H1 (cell line): ENCODE data around the gene ZDHHC5. TPM values are rescaled to one million over a fixed set of nuclear protein-coding genes. Genes with fewer than 3 reads are reported as not detected.

Experiments used
- CTCF ChIA-PET: fragments of 300-600 bp; sonication (Branson Sonifier 250); formaldehyde crosslinking; loops from one replicate; lab custom pipeline; 2021; ENCODE audit not compliant: partially characterized antibody; lab: Charles Lee
- POLR2A ChIA-PET: fragments of 300-600 bp; sonication (Branson Sonifier 250); formaldehyde crosslinking; loops from one replicate; lab custom pipeline; 2021; ENCODE audit warnings: inconsistent platforms; ENCODE audit not compliant: partially characterized antibody; lab: Charles Lee
- DNase-seq, 2 experiments: peaks; one replicate each; pipeline versions ENCODE4 v3.0.0 to v3.0.0-alpha.2; 2010 to 2022; ENCODE audit warnings: low spot score in 2 of 2, low read depth in 1 of 2, mixed read lengths in 1 of 2
- FAIRE-seq: peaks from 2 replicates; lab custom pipeline; 2011; peaks lifted over from hg19 to GRCh38; lab: Jason Lieb, UNC
- H2AFZ ChIP-seq: 2 replicates; pipeline ENCODE4 v1.8.1; 2012; ENCODE audit warnings: low read length, inconsistent platforms
- H2AK5ac ChIP-seq: 2 replicates; pipeline ENCODE4 v1.6.1; 2013; ENCODE audit warnings: low read depth, low read length
- H2BK120ac ChIP-seq: replicated peaks from 2 replicates; pipeline ENCODE3; 2013; ENCODE audit warnings: low read depth, low read length, inconsistent platforms
- H2BK12ac ChIP-seq: 2 replicates; pipeline ENCODE4 v1.6.1; 2013; ENCODE audit warnings: low read depth, low read length
- H2BK15ac ChIP-seq: 2 replicates; pipeline ENCODE4 v1.6.1; 2013; ENCODE audit warnings: low read length
- H2BK20ac ChIP-seq: 2 replicates; pipeline ENCODE4 v1.6.1; 2013; ENCODE audit warnings: low read length
- H2BK5ac ChIP-seq: 2 replicates; pipeline ENCODE4 v1.6.1; 2013; ENCODE audit warnings: low read depth, low read length
- H3K14ac ChIP-seq: 2 replicates; pipeline ENCODE4 v1.6.1; 2013; ENCODE audit warnings: inconsistent platforms; ENCODE audit not compliant: insufficient read length
- H3K18ac ChIP-seq: 2 replicates; pipeline ENCODE4 v1.6.1; 2013; ENCODE audit warnings: low read length; ENCODE audit errors: extremely low read depth
- H3K23ac ChIP-seq: 2 replicates; pipeline ENCODE4 v1.6.1; 2013; ENCODE audit warnings: inconsistent platforms; ENCODE audit not compliant: insufficient read length
- H3K23me2 ChIP-seq: 2 replicates; pipeline ENCODE4 v1.6.1; 2013; ENCODE audit warnings: low read depth, low read length
- H3K27ac ChIP-seq: 2 replicates; pipeline ENCODE4 v1.6.1; 2011; ENCODE audit warnings: low read depth, low read length, inconsistent platforms
- H3K27me3 ChIP-seq, 4 experiments: replicated peaks in 1 of 4; 1 replicate in 1 of 4; 2 replicates in 3 of 4; pipeline versions ENCODE4 v1.6.1 to v1.8.1; 2011 to 2013; ENCODE audit warnings: low read length in 3 of 4, mild to moderate bottlenecking in 3 of 4, inconsistent platforms in 2 of 4, mixed read lengths in 2 of 4, moderate library complexity in 1 of 4; ENCODE audit not compliant: control insufficient read depth in 3 of 4, insufficient read depth in 3 of 4; ENCODE audit errors: extremely low read depth in 1 of 4
- H3K36me3 ChIP-seq, 4 experiments: 2 replicates each; pipeline versions ENCODE4 v1.6.1 to v1.8.1; 2011 to 2013; ENCODE audit warnings: mild to moderate bottlenecking in 4 of 4, low read length in 3 of 4, moderate library complexity in 2 of 4, control low read depth in 1 of 4, inconsistent platforms in 1 of 4; ENCODE audit not compliant: insufficient read depth in 4 of 4, control insufficient read depth in 2 of 4
- H3K4ac ChIP-seq: replicated peaks from 2 replicates; pipeline ENCODE3; 2013; ENCODE audit warnings: low read length, low read depth, mixed read lengths, inconsistent platforms; ENCODE audit not compliant: insufficient read length
- H3K4me1 ChIP-seq, 4 experiments: replicated peaks in 1 of 4; 1 replicate in 1 of 4; 2 replicates in 3 of 4; pipeline versions ENCODE4 v1.6.1 to v1.8.1; 2011 to 2013; ENCODE audit warnings: low read length in 3 of 4, inconsistent platforms in 2 of 4, mixed read lengths in 1 of 4; ENCODE audit not compliant: insufficient read depth in 4 of 4, control insufficient read depth in 3 of 4
- H3K4me2 ChIP-seq, 2 experiments: 2 replicates each; pipeline versions ENCODE4 v1.6.1 to v1.8.1; 2011 to 2013; ENCODE audit warnings: low read depth in 2 of 2, low read length in 2 of 2, control low read depth in 1 of 2, inconsistent platforms in 1 of 2, mild to moderate bottlenecking in 1 of 2; ENCODE audit not compliant: insufficient read depth in 1 of 2
- H3K4me3 ChIP-seq, 4 experiments: fragments of 200-600, 300-600 bp in 1 of 4; sonication (generic), shearing (Covaris generic), sonication (Bioruptor Twin) in 1 of 4; 2 replicates each; pipeline versions ENCODE4 v1.5.1 to v1.8.1; 2011 to 2016; ENCODE audit warnings: low read length in 4 of 4, low read depth in 3 of 4, control low read depth in 2 of 4, inconsistent platforms in 2 of 4, mild to moderate bottlenecking in 2 of 4, mixed read lengths in 1 of 4, moderate library complexity in 1 of 4; ENCODE audit not compliant: insufficient read depth in 2 of 4; ENCODE audit errors: extremely low read depth in 1 of 4
- H3K56ac ChIP-seq: replicated peaks from 2 replicates; pipeline ENCODE3; 2013; ENCODE audit warnings: low read depth, mild to moderate bottlenecking, mixed read lengths, low read length, inconsistent platforms; ENCODE audit not compliant: insufficient read length
- H3K79me1 ChIP-seq: 2 replicates; pipeline ENCODE4 v1.6.1; 2013; ENCODE audit warnings: low read depth, low read length, control low read depth
- H3K79me2 ChIP-seq, 2 experiments: 2 replicates each; pipeline versions ENCODE4 v1.6.1 to v1.8.1; 2012 to 2013; ENCODE audit warnings: low read length in 2 of 2, mild to moderate bottlenecking in 2 of 2, inconsistent platforms in 1 of 2; ENCODE audit not compliant: insufficient read depth in 2 of 2, control insufficient read depth in 1 of 2
- H3K9ac ChIP-seq, 4 experiments: replicated peaks in 1 of 4; 1 replicate in 1 of 4; 2 replicates in 3 of 4; pipeline versions ENCODE4 v1.6.1 to v1.8.1; 2011 to 2013; ENCODE audit warnings: low read depth in 3 of 4, low read length in 3 of 4, control low read depth in 2 of 4, mild to moderate bottlenecking in 2 of 4, moderate library complexity in 2 of 4, inconsistent platforms in 1 of 4; ENCODE audit errors: extremely low read depth in 1 of 4
- H3K9me3 ChIP-seq, 2 experiments: 2 replicates each; pipeline versions ENCODE4 v1.6.1 to v1.8.1; 2012 to 2013; ENCODE audit warnings: mild to moderate bottlenecking in 2 of 2, moderate library complexity in 2 of 2, control low read depth in 1 of 2, inconsistent platforms in 1 of 2, low read depth in 1 of 2, low read length in 1 of 2, mixed read lengths in 1 of 2; ENCODE audit not compliant: insufficient read depth in 2 of 2
- H4K20me1 ChIP-seq, 2 experiments: replicated peaks in 1 of 2; 2 replicates each; pipeline versions ENCODE3 to v1.8.1; 2011 to 2013; ENCODE audit warnings: inconsistent platforms in 2 of 2, low read length in 2 of 2, mild to moderate bottlenecking in 1 of 2; ENCODE audit not compliant: insufficient read depth in 2 of 2, control insufficient read depth in 1 of 2
- H4K5ac ChIP-seq: 2 replicates; pipeline ENCODE4 v1.6.1; 2013; ENCODE audit warnings: low read length, low read depth, mixed read lengths, inconsistent platforms; ENCODE audit not compliant: insufficient read length
- H4K8ac ChIP-seq: 2 replicates; pipeline ENCODE4 v1.8.0; 2013; ENCODE audit warnings: mild to moderate bottlenecking, moderate library complexity, low read length, inconsistent platforms; ENCODE audit not compliant: insufficient read depth; ENCODE audit errors: extremely low read depth
- H4K91ac ChIP-seq: replicated peaks from 2 replicates; pipeline ENCODE3; 2013; ENCODE audit warnings: low read length, mixed read lengths, inconsistent platforms; ENCODE audit not compliant: insufficient read length
- CHD1 ChIP-seq: IDR thresholded peaks from 2 replicates; pipeline ENCODE4 v1.6.1; 2012; ENCODE audit warnings: low read depth, low read length, improper control_type of control experiment
- CHD2 ChIP-seq: IDR thresholded peaks from 2 replicates; pipeline ENCODE4 v1.6.1; 2012; ENCODE audit warnings: low read length, improper control_type of control experiment
- RAD21 ChIP-seq, 2 experiments: IDR thresholded peaks in 1 of 2; conservative IDR thresholded peaks in 1 of 2; 2 replicates each; pipeline ENCODE4 v1.6.1; 2011; ENCODE audit warnings: low read depth in 2 of 2, low read length in 2 of 2, improper control_type of control experiment in 1 of 2, inconsistent platforms in 1 of 2, mild to moderate bottlenecking in 1 of 2, moderate library complexity in 1 of 2
- RNF2 ChIP-seq: fragments of 200-900, 300-1000 bp; sonication (generic); IDR thresholded peaks from 2 replicates; pipeline ENCODE4 v1.7.1; 2016; ENCODE audit warnings: borderline replicate concordance, low read depth, mild to moderate bottlenecking, antibody characterized with exemption, low read length; ENCODE audit not compliant: poor library complexity, severe bottlenecking; ENCODE audit errors: missing control alignments
- WGBS, 2 experiments: shearing (Covaris generic) in 1 of 2; methylation state at CpG; one replicate each; pipeline versions ENCODE4 v1.1.6 to v1.1.7; 2013 to 2015; ENCODE audit warnings: low lambda C conversion rate in 2 of 2, mixed read lengths in 2 of 2, inconsistent platforms in 1 of 2, low coverage in 1 of 2, missing lambda C conversion rate in 1 of 2; ENCODE audit not compliant: insufficient replicate concordance in 2 of 2, insufficient coverage in 1 of 2, insufficient read length in 1 of 2; ENCODE audit errors: extremely low coverage in 1 of 2, missing lambda C conversion rate in 1 of 2; 5-methylcytosine and 5-hydroxymethylcytosine counted together
- polyA plus RNA-seq, 7 experiments: library from polyadenylated mRNA; depleted of rRNA in 3 of 7; stranded (reverse) in 5 of 7; unstranded in 2 of 7; fragments of >200 nt in 5 of 7; fragments of 200-250 nt in 2 of 7; gene quantifications; 1 replicate in 5 of 7; 2 replicates in 1 of 7; 4 replicates in 1 of 7; pipeline versions ENCODE4 v1.2.1 to v1.2.3, GENCODE V29; 2011 to 2013; ENCODE audit warnings: missing spikeins in 2 of 7, mixed read lengths in 2 of 7
- total RNA-seq: library from RNA; stranded (reverse); fragmentation: NEBNext Ultra II Directional; extraction: Animal tissue kit (Norgen Biotek cat#: 25700); gene quantifications from 2 replicates; pipeline ENCODE4 v1.2.1, GENCODE V29; 2021
- TF ChIP-seq, protein P1 (sequence below), 3 experiments: IDR thresholded peaks; 1 replicate in 2 of 3; 2 replicates in 1 of 3; pipeline versions ENCODE4 v1.5.1 to v1.6.1; 2011; ENCODE audit warnings: low read length in 3 of 3, mild to moderate bottlenecking in 3 of 3, inconsistent platforms in 2 of 3, low read depth in 1 of 3, moderate library complexity in 1 of 3; ENCODE audit not compliant: insufficient read depth in 1 of 3; ENCODE audit errors: control extremely low read depth in 1 of 3

The ZDHHC5 gene
- total and polyA plus RNA-seq, 2 of the 8 experiments (the other 6 are each of a cell fraction or from before 2014, with no cell fraction given) = 40.0 to 56.3 TPM

DNA sequence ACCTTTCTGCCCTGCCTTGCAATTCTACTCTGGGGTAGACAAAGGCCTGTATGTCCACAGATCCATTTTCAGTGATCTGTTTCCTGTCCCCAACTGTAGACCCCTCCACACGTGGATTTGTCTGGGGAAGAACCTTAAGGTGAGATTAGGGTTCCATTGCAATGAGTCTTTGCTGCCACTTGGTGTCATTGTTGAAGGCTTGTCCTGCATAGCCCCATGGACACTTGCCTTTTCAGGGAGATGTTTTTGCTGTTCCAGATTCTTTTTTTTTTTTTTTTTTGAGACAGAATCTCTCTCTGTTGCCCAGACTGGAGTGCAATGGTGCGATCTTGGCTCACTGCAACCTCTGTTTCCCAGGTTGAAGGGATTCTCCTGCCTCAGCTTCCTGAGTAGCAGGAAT, 48.6 kb upstream of the ZDHHC5 start:
- Histone ChIP-seq H2BK5ac (no peak overlapping the region), H3K9ac (no peak overlapping the region), H2BK15ac (no peak overlapping the region), H2BK20ac (no peak overlapping the region), H2AK5ac (no peak overlapping the region), H3K36me3 (peaks cover 0 to 11% (median 2%) of the 10 kb centered on the region in 4 experiments; a peak in 3 of 8 replicates), H4K20me1 (no peaks in the 10 kb centered on the region), H3K14ac (no peak overlapping the region), H3K4me2 (no peak overlapping the region), H3K27ac (no peak overlapping the region), H3K9me3 (peaks cover 5 to 10% of the 10 kb centered on the region in 2 experiments; a peak in 3 of 4 replicates), H2BK120ac (no peak overlapping the region), H3K4me1 (no peaks in the 10 kb centered on the region), H2AFZ (no peak overlapping the region), H4K5ac (no peak overlapping the region), H3K79me1 (no peaks in the 10 kb centered on the region), H3K18ac (no peak overlapping the region), H3K79me2 (no peaks in the 10 kb centered on the region), H4K91ac (no peak overlapping the region), H3K23ac (no peak overlapping the region), H2BK12ac (no peak overlapping the region), H3K27me3 (no peaks in the 10 kb centered on the region), H3K23me2 (no peaks in the 10 kb centered on the region; the same call in 1 of the 2 replicates), H3K56ac (no peak overlapping the region), H3K4me3 (no peak overlapping the region), H3K4ac (no peak overlapping the region), H4K8ac (no peak overlapping the region)
- peak; percentile 84 for FAIRE-seq
- TF ChIP-seq CHD2 (no peak), CHD1 (no peak), RAD21 (IDR thresholded peaks at IDR 0.05 in 1 of 2, conservative IDR thresholded peaks at IDR 0.05 in 1 of 2; ENCODE audit: low read depth in 2 of 2, low read length in 2 of 2) (peak; percentile 38 to 61), RNF2 (no peak)
- TF ChIP-seq, protein P1, sequence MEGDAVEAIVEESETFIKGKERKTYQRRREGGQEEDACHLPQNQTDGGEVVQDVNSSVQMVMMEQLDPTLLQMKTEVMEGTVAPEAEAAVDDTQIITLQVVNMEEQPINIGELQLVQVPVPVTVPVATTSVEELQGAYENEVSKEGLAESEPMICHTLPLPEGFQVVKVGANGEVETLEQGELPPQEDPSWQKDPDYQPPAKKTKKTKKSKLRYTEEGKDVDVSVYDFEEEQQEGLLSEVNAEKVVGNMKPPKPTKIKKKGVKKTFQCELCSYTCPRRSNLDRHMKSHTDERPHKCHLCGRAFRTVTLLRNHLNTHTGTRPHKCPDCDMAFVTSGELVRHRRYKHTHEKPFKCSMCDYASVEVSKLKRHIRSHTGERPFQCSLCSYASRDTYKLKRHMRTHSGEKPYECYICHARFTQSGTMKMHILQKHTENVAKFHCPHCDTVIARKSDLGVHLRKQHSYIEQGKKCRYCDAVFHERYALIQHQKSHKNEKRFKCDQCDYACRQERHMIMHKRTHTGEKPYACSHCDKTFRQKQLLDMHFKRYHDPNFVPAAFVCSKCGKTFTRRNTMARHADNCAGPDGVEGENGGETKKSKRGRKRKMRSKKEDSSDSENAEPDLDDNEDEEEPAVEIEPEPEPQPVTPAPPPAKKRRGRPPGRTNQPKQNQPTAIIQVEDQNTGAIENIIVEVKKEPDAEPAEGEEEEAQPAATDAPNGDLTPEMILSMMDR (IDR thresholded peaks at IDR 0.05; ENCODE audit: control extremely low read depth in 1 of 3, insufficient read depth in 1 of 3, low read depth in 1 of 3, low read length in 3 of 3) = peak in 2 of 3 experiments; percentile 52 to 72; a peak in 3 of 4 replicates
- CTCF ChIA-PET = interaction anchor here (0.6 to 12.6 kb wide), 14 partner anchors 8 to 764 kb away, joined by 3 to 129 read pairs (median 4); partner anchors contain the start of genes P2RX3 and UBE2L6
- WGBS, 2 experiments = 91% methylated on average over 2 of the region's 2 CpGs; no CpG with 5 or more reads in 1 of the 2 experiments
- no peak for DNase-seq
- POLR2A ChIA-PET = interaction anchor here (51.1 kb wide), 1 partner anchor 25 kb away, joined by 1546 read pairs; the partner anchor contains the start of genes CLP1 and YPEL4
